C4-2B (cell line): ENCODE results near the gene CEACAM7.

Experiments
- ZFX ChIP-seq: fragments of 450-650 bp; IDR thresholded peaks from 2 replicates; pipeline ENCODE4 v1.6.1; 2017
- TF ChIP-seq, protein P1 (sequence below): fragments of 450-650 bp; conservative IDR thresholded peaks from 2 replicates; pipeline ENCODE4 v1.5.1; 2017; ENCODE audit warnings: mild to moderate bottlenecking

- TF ChIP-seq, protein P1, sequence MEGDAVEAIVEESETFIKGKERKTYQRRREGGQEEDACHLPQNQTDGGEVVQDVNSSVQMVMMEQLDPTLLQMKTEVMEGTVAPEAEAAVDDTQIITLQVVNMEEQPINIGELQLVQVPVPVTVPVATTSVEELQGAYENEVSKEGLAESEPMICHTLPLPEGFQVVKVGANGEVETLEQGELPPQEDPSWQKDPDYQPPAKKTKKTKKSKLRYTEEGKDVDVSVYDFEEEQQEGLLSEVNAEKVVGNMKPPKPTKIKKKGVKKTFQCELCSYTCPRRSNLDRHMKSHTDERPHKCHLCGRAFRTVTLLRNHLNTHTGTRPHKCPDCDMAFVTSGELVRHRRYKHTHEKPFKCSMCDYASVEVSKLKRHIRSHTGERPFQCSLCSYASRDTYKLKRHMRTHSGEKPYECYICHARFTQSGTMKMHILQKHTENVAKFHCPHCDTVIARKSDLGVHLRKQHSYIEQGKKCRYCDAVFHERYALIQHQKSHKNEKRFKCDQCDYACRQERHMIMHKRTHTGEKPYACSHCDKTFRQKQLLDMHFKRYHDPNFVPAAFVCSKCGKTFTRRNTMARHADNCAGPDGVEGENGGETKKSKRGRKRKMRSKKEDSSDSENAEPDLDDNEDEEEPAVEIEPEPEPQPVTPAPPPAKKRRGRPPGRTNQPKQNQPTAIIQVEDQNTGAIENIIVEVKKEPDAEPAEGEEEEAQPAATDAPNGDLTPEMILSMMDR = no peak
- no peak for TF ChIP-seq ZFX
Measured at GRCh38 chr19:41720103-41720502, 32.0 kb upstream of the CEACAM7 start.
